ENCODE measurements around the gene PLA2G7. TPM values are rescaled to one million over a fixed set of nuclear protein-coding genes. Genes with fewer than 3 reads are reported as not detected.

Gene PLA2G7
- total and polyA plus RNA-seq, 4 donors, result 0.31 to 4.8 (median 1.9) TPM

Other genes starting within 250 kb of the PLA2G7 start
- gene RCAN2, start 243.9 kb downstream of the PLA2G7 start, total RNA-seq, result 100 to 1,000 TPM in 1 of 2 donors, 10 to 100 TPM in 1; 87.3 to 235 TPM
- 100 to 1,000 TPM; 123 to 137 TPM for gene RCAN2, start 243.9 kb downstream of the PLA2G7 start, polyA plus RNA-seq
- 1 to 10 TPM; 2.0 to 4.2 TPM for gene CYP39A1, start 82.6 kb downstream of the PLA2G7 start, total RNA-seq
- gene CYP39A1, start 82.6 kb downstream of the PLA2G7 start, polyA plus RNA-seq, result 1 to 10 TPM in 1 of 2 donors, under 1 TPM in 1; 0.63 to 5.1 TPM
- 10 to 100 TPM; 19.7 to 45.9 TPM for gene SLC25A27, start 82.4 kb downstream of the PLA2G7 start, total RNA-seq
- gene SLC25A27, start 82.4 kb downstream of the PLA2G7 start, polyA plus RNA-seq, result 10 to 100 TPM in 1 of 2 donors, under 1 TPM in 1; 0.50 to 71.9 TPM
- 1 to 10 TPM; 1.0 to 1.8 TPM for gene TDRD6, start 47.5 kb downstream of the PLA2G7 start, total RNA-seq
- 1 to 10 TPM in 1 of 2 donors, not detected in 1; 1.6 TPM for gene TDRD6, start 47.5 kb downstream of the PLA2G7 start, polyA plus RNA-seq
- not detected for gene ANKRD66, start 11.6 kb upstream of the PLA2G7 start, total RNA-seq
- gene ANKRD66, start 11.6 kb upstream of the PLA2G7 start, polyA plus RNA-seq, result not detected
- not detected for gene MEP1A, start 58.0 kb upstream of the PLA2G7 start, total RNA-seq
- 10 to 100 TPM in 1 of 2 donors, under 1 TPM in 1; 0.10 to 13.6 TPM for gene MEP1A, start 58.0 kb upstream of the PLA2G7 start, polyA plus RNA-seq
- gene ADGRF5, start 186.6 kb upstream of the PLA2G7 start, total RNA-seq, result 10 to 100 TPM; 28.7 to 34.6 TPM
- 1 to 10 TPM in 1 of 2 donors, under 1 TPM in 1; 0.50 to 3.8 TPM for gene ADGRF5, start 186.6 kb upstream of the PLA2G7 start, polyA plus RNA-seq